Stimulated activated CD8-positive, alpha-beta memory T cell treated with anti-CD3 and anti-CD28 coated beads, Interleukin-4, amount 100 ng/mL, for 24 hours (primary cell): ENCODE results near the gene TSHZ2.
"Not testable (repeated sequence)": the region's sequence is repeated elsewhere in the genome, so short reads cannot be mapped to it uniquely, and the experiment has no call there.

Experiments used
- DNase-seq: peaks from one replicate; pipeline ENCODE4 v3.0.0-alpha.2; 2020; ENCODE audit warnings: low read depth

The TSHZ2 gene

DNA sequence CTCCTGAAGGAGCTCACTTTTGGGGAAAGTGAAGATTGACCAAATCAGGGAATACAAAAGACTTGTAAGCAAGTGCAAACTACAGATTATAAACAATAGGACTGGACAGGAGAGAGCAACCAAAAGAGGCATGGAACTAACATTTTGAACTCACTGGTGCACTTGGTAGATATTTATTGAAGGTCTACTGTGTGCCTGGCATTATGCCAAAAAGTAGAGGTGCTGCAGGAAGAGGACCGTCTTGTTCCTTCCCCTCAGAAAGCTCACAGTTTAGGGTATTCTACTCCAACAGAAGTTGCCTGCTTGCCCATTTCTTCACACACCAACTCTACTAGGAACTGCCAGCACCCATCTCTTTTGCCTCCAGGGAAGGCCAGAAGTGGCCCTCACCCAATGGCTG, 10.0 kb upstream of the TSHZ2 start:
- DNase-seq = no peak

DNA sequence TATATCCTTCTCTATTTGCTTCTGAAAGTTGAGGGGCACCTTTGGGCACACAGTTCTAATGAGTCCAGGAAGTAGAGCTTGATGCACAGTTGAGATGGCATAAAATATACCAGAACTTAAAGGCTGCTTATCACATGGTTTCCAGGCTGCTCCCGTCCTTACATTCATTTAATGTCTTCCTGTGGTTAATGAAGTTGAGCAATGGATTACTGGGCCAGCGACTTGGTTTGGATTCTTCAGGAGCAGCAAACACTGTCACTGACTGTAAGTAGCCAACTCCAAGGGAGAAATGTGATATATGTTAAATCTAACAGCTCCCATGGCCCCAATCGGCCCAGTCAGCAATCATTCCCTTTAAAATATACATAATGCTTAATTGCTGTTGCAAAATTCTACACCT, 9.0 kb upstream of the TSHZ2 start:
- DNase-seq = no peak

DNA sequence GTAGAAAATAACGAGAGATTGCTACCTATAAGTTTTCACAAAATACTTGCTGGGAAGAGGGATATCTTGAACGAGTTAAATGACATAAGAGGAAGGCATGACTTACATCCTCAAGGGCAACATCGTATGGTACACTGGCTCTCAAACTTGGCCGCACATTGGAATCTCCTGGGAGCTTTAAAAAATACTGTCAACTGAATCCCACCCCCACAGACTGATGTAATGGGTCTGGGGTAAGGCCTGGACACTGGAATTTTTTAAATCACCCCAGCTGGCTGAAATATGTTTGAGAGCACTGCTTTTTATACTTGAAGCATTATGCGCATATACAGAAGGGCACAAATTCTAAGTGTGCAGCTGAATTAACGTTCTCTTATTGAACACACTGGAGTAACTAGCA, 8.0 kb upstream of the TSHZ2 start:
- no peak for DNase-seq

DNA sequence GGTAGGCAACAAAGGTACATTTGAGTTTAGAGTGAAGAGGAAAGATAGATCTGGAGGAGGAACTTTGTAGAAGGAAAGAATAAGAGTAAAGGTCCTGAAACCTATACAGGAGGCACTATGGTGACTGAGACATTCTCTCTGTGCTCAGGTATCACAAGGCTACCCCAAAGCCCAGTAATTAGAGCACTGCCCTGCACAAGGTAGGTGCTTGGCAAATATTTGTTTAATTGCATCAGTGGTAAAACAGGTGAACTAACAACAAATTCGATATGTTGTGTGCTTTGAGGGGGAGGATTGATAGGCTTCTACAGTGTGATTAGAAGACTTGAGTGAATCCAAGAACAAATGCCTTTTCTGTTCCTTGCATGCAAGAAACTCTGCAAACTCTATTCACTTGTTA, 6.8 kb upstream of the TSHZ2 start:
- no peak for DNase-seq

DNA sequence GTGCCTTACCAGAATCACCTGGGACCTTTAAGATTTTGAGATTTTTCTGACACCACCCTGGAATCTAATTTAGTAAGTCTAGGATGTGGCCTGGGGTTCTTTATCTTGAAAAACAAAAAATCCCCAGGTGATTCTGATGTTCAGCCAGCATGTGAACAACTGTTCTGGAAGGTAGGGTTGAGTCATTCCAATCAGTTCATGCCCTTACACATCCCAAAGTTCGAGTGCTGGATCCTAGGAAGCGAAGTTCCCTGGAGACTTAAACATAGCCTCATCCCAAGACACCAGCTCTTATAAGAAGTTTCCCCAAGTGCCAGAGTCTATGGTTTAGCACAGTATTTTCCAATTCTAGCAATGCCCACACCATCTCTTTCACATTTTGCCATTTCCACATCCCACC, 6.3 kb upstream of the TSHZ2 start:
- no peak for DNase-seq

DNA sequence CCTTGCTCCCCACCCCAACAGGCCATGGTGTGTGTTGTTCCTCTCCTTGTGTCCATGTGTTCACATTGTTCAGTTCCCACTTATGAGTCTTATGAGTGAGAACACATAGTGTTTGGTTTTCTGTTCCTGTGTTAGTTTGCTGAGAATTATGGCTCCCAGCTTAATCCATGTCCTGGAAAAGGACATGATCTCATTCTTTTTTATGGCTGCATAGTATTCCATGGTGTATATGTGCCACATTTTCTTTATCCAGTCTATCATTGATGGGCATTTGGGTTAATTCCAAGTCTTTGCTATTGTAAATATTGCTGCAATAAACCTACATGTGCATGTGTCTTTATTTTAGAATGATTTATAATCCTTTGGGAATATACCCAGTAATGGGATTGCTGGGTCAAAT, 5.6 kb upstream of the TSHZ2 start:
- DNase-seq = not testable (repeated sequence)

DNA sequence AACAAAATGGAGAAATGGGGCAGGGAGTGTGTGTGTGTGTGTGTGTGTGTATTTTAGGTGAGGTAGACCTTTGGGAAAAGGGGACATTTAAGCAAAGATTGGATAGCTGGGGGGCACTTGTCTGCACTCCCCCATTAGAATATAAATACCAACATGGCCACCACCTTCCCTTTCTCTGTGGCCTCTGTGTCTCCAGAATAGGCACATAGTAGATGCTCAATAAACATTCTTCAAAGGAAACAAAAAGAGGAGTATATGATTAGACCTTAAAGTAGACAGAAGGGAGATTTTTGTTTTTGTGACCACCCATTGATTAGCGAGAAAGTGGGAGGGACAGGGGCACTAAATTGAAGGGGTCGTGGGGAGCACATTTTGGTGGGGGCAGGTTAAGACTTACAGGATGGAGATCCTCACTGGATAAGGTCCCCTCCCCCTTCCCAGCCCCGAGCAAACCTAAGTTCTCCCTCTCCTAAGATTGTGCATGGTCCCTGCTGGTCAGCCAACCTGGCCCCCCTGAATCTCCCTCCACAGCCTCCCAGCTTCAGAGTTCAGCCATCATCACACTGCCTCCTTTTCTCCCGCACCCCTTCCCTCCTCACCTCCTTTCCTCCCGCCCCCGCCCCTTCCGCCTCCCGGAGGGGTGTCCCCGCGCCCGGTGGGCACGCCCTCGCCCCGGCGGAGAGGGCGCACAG, 514 bp upstream of the TSHZ2 start:
- DNase-seq = no peak

DNA sequence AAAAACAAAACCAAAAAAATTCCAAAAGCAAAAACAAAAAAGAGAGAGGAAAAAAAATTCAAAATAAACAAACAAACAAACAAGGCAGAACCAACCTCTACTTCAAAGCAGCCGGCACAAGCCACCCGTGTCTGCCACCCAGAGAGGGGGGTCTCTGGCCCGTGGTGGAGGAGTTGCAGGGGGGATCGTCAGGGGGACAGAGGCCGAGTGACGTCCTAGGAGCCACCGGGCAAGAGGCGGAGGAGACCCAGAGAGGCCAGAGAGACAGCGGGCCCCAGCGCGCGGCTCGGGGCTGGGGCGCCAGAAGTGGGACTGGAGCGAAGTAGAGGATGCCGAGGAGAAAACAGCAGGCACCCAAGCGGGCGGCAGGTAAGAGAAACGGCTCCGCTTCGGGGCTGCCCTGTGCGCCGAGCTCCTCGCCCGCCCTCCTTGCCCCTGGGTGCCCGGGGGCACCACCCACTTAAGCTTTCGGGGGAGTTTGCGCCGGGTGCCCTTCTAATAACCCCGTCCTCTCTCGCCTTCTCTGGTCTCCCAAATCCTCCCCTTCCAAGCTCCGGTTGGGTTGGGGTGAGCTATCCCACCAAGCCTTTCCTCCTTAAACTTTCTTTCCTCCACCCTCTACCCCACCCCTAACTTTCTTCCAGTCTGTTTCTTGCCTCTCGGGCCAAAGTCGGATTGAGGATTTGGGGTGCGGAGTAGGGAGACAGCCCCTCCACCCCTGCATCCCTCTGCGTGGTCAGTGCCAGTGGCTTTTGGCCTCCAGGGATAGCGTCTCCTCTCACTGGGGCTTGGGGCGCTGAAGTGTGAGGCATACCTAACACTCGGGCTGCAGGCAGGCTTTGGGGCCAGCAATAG, 1.0 kb downstream of the TSHZ2 start:
- DNase-seq = no peak

DNA sequence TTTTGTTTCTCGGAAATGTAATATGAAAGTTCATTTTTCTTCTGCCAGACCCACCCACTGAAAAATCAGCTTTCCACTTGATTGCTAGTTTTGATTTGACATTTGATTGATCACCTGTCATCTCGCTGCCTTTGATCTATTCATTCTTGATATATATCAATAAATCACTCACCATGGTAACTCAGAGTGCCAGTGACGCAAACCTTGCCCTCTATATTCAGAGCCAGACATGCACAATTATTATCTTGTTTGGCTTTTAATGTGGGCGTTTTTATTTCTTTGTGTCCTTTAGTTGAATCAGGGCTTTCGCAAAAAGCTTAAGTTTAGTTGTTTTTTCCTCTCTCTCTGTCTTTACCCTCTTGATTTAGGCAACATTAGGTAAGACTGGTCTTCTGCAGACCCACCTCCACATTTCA, 2.0 kb downstream of the TSHZ2 start:
- no peak for DNase-seq

DNA sequence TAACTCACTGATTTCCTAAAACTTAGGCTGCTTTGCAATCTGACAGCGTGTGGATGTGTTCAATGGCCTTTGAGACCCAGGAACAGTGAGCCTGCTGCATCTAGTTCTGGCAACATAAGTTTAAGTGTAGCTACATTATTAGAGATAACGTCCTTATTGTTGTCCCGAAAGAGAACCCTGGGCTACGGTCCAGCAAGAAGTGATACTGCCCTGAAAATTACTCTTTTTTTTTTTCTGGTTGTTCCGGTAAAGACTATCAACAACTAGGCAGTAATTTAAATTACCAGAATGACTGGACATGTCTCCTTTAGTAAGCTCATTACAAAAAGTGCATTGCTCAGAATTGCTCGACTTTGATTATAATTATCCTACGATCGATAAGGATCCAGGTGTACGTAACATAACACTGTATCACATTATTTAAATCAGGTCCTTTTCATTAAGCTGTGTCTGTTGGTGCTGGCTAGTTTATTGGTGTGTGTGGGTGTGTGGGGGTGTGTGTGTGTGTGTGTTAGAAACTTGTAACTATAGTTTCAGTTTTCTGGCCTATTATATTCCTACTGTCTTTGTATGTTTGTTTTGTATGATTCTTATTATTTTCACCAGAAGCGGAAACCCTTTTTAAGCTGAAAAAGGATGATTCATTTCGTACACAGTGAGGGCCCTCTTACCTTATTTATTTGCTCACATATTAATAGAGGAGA, 3.0 kb downstream of the TSHZ2 start:
- no peak for DNase-seq

DNA sequence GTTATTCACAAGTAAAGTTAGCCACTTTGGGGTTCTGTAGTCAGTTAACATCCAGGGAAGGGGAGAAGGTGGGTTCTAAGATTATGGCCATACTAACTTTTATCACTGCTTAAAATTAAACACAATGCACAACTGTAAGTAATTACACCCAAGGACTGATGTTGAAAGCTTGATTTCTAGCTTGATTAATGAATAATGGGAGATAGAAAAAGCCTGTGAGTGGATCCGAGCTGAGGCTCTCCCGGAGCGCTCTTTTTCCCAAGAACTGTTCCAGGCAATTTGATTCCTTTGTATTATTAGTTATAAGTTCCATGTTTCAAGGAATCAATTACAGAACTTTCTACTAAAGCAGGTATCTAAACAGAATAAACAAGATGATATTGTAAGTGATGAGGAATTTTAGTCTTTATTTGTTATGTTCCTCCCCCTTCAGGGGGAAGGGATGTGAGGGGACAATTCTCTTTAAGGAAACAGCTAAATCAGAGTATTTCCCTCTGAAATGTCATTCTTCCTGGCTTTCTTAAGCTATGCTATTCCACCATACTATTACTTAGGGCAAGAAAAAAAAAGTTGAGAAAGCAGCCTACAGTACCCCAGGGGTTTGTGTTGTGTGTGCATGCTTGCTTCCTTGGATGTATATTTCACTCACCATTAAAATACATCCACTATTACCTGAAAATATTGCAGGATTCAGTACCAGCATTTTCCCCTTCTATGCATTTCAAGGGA, 3.8 kb downstream of the TSHZ2 start:
- no peak for DNase-seq

DNA sequence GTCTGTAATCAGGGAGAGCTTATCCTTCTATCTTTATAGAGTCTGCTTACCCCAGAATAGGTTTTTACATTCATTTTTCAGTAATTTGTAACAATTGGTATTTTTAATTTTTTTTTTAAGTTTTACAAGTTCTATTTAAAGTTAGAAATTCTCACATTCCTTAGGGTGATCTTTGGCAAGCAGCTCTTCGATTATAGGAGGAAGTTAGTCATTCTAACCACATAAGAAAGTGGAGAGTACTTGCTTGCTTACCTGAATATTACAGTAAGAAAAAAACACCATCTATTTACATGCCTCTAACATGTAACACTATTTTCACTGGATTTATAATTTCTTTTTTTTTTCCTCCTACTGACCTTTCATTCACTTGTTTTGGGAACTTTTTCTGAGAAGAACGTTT, 6.7 kb downstream of the TSHZ2 start:
- no peak for DNase-seq

DNA sequence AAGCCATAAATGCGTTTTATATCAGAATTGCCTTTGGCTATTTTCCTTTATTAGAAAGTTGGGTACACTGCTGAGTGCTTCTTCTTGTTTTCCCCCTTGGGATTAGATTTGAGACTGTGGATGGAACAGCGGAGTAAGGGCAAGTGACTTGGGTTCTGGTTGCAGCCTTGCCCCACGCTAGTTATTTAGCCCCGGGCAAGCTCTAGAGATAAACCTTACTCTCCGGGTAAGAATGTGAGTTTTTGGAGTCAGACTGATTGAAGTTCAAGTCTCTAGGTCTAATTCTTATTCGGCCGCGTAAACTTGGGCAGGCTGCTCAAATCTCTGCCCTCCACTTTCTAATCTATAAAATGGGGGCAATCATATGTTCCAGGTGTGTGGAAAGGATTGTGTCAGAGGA, 8.9 kb downstream of the TSHZ2 start:
- no peak for DNase-seq

DNA sequence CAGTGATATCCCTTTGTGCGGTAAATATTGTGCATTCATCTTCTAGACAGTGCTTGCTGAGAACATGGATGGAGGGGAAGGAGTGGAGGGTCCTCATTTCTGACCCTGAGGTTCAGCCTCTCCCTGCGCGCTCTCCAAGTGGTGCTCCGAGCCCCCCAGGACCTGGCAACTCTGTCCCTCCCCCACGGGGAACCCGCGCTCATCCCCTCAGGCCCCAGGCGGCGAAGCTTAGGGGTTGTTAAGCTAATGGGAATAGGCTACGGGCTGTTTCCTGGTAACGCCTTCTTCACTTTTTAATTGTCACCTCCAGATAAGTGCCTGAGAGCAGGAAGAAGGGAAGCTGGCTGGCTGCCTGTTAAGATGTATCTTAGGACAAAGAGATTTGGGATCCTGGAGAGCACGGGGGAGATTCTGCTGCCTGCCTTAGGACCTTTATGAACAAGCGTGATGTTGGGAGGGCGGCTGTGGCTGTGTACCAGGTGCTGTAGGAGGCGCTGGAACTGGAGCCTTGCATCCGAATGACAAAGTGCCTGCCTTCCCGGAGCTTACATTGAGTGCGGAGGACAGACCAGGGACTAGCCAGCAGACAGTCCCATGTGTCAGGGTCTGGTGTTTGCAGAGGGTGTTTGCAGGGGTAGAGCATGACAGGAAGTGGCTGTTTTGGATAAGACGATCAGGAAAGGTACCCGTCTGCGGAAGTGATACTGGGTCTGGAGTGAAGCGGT, 11.7 kb downstream of the TSHZ2 start:
- DNase-seq = no peak

DNA sequence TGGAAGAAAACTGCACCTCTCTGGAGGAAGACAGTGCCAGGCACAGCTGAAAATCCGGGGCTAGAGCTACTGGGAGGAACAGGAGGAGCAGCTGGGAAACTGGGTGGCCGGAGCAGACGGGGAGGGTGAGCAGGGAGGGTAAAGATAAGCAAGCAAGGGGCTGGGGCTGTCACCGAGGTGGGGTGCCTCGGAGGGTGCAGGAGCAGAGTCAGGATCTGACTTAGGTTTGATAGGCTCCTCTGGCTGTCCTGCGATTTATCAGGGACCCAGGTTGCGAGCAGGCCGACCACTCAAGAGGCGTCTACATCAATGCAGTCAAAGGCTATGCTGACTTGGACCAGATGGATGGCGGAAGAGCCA, 12.3 kb downstream of the TSHZ2 start:
- no peak for DNase-seq

DNA sequence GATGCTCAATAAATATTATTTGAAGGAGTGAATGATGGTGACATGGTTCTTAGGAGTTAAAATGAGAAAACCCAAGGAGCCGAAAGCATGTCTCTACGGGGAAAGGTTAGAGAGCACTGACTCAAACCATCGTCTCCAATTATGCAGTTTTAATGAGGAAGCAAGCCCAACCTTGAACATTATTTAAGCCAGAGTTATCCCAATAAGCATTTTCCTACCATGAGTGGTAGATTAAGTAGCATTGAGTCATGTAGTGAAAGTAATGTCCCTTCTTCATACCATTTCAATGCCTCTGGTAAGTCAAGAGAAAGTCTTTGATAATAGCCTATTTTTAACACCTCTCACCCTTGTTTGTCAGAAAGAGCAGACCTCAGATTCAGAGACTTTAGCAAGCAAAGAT, 13.5 kb downstream of the TSHZ2 start:
- no peak for DNase-seq

DNA sequence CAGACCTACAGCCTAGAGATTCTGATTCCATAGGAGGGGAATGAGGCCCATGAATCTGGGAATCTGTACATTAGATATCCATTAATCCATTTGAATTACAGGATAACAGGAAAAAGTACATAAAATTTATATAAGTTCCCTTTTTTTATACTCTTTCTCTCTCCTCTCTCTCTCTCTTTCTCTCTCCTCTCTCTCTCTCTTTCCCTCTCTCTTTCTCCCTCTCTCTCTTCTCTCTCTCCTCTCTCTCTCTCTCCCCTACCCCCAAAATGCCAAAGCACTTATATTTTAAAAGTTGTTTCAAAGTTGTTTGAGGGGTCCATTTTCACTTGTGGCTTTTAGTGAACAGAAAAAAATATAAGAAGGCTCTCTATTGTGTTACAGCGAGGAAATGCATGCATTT, 15.1 kb downstream of the TSHZ2 start:
- DNase-seq = no peak

DNA sequence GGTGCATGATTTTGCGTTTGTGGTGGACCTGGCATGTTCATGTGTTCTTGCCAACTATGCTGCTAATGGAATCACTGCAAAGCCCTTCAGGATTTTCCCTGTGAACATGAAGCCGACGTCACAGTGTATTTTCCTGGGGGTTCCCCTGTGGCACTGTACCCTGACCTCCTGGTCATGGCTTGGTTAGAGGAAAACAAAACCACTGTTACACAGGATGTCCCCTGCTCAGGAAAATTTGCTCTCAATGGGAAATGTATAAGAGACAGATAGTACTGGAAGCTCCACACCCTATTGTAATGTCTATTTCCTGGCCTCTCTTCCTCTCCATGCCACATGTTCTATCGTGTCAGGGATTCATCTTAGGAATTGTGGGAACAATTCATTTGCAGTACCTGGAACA, 19.7 kb downstream of the TSHZ2 start:
- DNase-seq = no peak

DNA sequence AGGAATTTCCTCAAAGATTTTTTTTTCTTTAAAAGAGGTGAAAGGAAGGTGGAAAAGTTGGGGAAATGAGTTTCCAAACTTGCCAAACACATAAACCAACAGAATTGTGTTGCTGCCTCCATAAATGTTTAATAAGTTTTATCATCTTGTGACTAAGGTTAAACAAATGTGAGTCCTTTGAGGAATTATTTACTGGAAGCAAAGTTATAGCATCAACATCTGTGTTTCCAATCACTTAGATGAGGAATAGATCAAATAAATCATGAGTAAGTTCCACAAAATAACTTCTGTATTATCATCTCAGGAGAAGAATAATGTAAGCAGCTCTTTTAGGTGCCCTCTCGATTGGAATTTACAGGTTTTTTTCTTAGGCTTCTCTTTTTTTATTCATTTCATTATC, 20.5 kb downstream of the TSHZ2 start:
- DNase-seq = no peak

DNA sequence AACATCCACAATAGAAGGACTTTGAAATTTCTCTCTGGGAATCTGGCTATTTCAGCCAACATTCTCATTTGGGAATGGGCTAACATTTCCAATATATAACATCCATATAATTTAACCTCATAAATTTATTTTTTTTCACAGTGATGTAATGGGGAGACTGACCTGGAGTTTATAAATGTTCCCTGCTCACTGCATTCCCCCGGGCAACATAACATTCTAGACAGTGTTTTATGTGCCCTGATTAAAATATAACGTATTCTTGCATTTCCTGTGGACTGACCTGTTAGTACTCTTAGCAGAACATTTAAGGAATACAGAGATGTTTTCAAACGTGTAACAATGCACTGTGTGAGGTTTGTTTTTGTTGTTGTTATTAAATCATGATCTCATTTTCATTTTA, 20.9 kb downstream of the TSHZ2 start:
- DNase-seq = no peak

DNA sequence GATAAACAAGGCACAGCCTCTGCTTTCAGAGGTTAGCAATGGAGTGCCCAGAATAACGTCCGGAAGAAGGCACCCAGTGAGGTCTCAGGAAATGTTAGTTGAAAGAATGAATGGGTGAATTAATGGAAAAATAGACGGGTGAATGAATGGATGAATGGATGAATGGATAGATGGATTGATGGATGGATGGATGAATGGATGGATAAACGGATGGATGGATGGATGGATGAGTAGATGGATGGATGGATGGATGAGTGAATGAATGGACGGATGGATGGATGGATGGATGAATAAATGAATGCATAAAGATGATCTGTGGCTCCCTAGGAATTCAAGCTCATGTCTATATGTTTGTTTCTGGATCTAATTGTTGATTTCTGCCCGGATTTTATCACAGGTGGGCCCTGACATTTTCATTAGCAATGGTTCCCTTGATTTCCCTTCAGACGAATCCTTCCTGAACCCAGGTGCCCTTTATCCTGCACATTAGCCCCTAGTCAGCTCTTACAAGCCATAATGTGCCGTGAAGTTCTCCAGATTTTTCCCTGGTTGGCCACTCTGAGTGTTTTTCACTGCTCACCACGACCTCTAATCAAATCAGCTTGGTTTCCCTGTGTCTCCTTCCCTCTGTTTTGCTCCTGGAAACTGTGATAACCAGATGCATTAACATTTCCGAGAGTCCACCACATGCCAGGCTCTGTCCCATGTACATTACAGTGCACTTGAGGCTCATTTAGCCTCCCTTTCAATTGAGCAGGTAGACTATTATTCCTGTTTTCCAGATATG, 22.2 kb downstream of the TSHZ2 start:
- DNase-seq = no peak
